Ishikawa (cell line): Measurements from ENCODE around the gene FADS2.

ENCODE experiments used
- CEBPB ChIP-seq: IDR thresholded peaks from 2 replicates; pipeline ENCODE4 v1.6.1; 2012
- CREB1 ChIP-seq: IDR thresholded peaks from 2 replicates; pipeline ENCODE4 v1.6.1; 2012; ENCODE audit warnings: low read depth
- EGR1 ChIP-seq: IDR thresholded peaks from 2 replicates; pipeline ENCODE4 v1.6.1; 2012
- EP300 ChIP-seq: IDR thresholded peaks from 2 replicates; pipeline ENCODE4 v1.6.1; 2012; ENCODE audit warnings: borderline replicate concordance
- FOXM1 ChIP-seq: IDR thresholded peaks from 2 replicates; pipeline ENCODE4 v1.6.1; 2012; ENCODE audit warnings: low read depth, borderline replicate concordance
- MAX ChIP-seq: IDR thresholded peaks from 2 replicates; pipeline ENCODE4 v1.6.1; 2012
- NFIC ChIP-seq: IDR thresholded peaks from 2 replicates; pipeline ENCODE4 v1.6.1; 2012
- RAD21 ChIP-seq: IDR thresholded peaks from 2 replicates; pipeline ENCODE4 v1.6.1; 2012; ENCODE audit warnings: low read depth
- REST ChIP-seq: IDR thresholded peaks from 2 replicates; pipeline ENCODE4 v1.6.1; 2012; ENCODE audit warnings: low read depth, mild to moderate bottlenecking
- TAF1 ChIP-seq: IDR thresholded peaks from 2 replicates; pipeline ENCODE4 v1.6.1; 2012; ENCODE audit warnings: low read depth, mild to moderate bottlenecking
- TCF12 ChIP-seq: IDR thresholded peaks from 2 replicates; pipeline ENCODE4 v1.6.1; 2012; ENCODE audit warnings: low read depth
- TEAD4 ChIP-seq: IDR thresholded peaks from 2 replicates; pipeline ENCODE4 v1.6.1; 2012
- YY1 ChIP-seq: IDR thresholded peaks from 2 replicates; pipeline ENCODE4 v1.6.1; 2012; ENCODE audit warnings: low read depth
- ZBTB7A ChIP-seq: IDR thresholded peaks from 2 replicates; pipeline ENCODE4 v1.6.1; 2012; ENCODE audit warnings: low read depth
- TF ChIP-seq, protein P1 (sequence below): IDR thresholded peaks from 2 replicates; pipeline ENCODE4 v1.6.1; 2012

FADS2 gene

GRCh38 chr11:61880454-61880853, 52.4 kb downstream of the FADS2 start:
- no peak for TF ChIP-seq RAD21
- no peak for TF ChIP-seq NFIC
- no peak for TF ChIP-seq ZBTB7A
- no peak for TF ChIP-seq EP300
- no peak for TF ChIP-seq TAF1
- TF ChIP-seq MAX = no peak
- no peak for TF ChIP-seq TCF12
- TF ChIP-seq, protein P1, sequence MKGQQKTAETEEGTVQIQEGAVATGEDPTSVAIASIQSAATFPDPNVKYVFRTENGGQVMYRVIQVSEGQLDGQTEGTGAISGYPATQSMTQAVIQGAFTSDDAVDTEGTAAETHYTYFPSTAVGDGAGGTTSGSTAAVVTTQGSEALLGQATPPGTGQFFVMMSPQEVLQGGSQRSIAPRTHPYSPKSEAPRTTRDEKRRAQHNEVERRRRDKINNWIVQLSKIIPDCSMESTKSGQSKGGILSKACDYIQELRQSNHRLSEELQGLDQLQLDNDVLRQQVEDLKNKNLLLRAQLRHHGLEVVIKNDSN = no peak
- no peak for TF ChIP-seq CEBPB
- no peak for TF ChIP-seq EGR1
- TF ChIP-seq TEAD4 = no peak
- no peak for TF ChIP-seq CREB1
- no peak for TF ChIP-seq FOXM1
- no peak for TF ChIP-seq REST
- no peak for TF ChIP-seq YY1

- TF ChIP-seq EP300 = no peak
- TF ChIP-seq CREB1 = no peak
- no peak for TF ChIP-seq ZBTB7A
- no peak for TF ChIP-seq MAX
- TF ChIP-seq YY1 = no peak
- no peak for TF ChIP-seq FOXM1
- no peak for TF ChIP-seq TEAD4
- TF ChIP-seq REST = no peak
- TF ChIP-seq, protein P1 = no peak
- TF ChIP-seq TAF1 = no peak
Measured at GRCh38 chr11:61881397-61881796, 53.3 kb downstream of the FADS2 start.

GRCh38 chr11:61882267-61882666, 54.2 kb downstream of the FADS2 start:
- peak; percentile 80 for TF ChIP-seq CEBPB
- TF ChIP-seq TEAD4 = peak; percentile 67; the same call in 1 of the 2 replicates

GRCh38 chr11:61882879-61883278, 54.8 kb downstream of the FADS2 start:
- TF ChIP-seq RAD21 = no peak
- TF ChIP-seq FOXM1 = no peak
- no peak for TF ChIP-seq MAX
- TF ChIP-seq TAF1 = no peak
- TF ChIP-seq NFIC = no peak
- no peak for TF ChIP-seq YY1
- no peak for TF ChIP-seq REST
- no peak for TF ChIP-seq TEAD4
- TF ChIP-seq, protein P1 = no peak
- TF ChIP-seq EP300 = no peak
- TF ChIP-seq EGR1 = no peak
- TF ChIP-seq TCF12 = no peak
- no peak for TF ChIP-seq ZBTB7A

GRCh38 chr11:61883327-61883726, 55.2 kb downstream of the FADS2 start:
- TF ChIP-seq CREB1 = no peak
- no peak for TF ChIP-seq EGR1
- no peak for TF ChIP-seq FOXM1
- TF ChIP-seq TEAD4 = no peak
- no peak for TF ChIP-seq ZBTB7A
- no peak for TF ChIP-seq REST
- no peak for TF ChIP-seq EP300
- no peak for TF ChIP-seq CEBPB
- no peak for TF ChIP-seq TCF12
- TF ChIP-seq YY1 = no peak
- TF ChIP-seq NFIC = no peak
- no peak for TF ChIP-seq RAD21
- TF ChIP-seq, protein P1 = no peak
- TF ChIP-seq TAF1 = no peak
- TF ChIP-seq MAX = no peak
